Nephron progenitor cell (in vitro differentiated cells): Measurements from ENCODE around the gene BAZ1B.
A peak's percentile ranks its signal among the peaks of the same experiment; 100 is the strongest.
"Not testable (repeated sequence)": the region's sequence is repeated elsewhere in the genome, so short reads cannot be mapped to it uniquely, and the experiment has no call there.

Experiments used
- DNase-seq: peaks from one replicate; pipeline ENCODE4 v3.0.0; 2021
- H3K27ac Mint-ChIP-seq: 2 replicates; pipeline ENCODE4 v1.8.0; 2021; ENCODE audit warnings: mild to moderate bottlenecking, moderate library complexity, mixed read lengths
- H3K27me3 Mint-ChIP-seq: 2 replicates; pipeline ENCODE4 v1.8.0; 2021; ENCODE audit warnings: mild to moderate bottlenecking, low read depth, mixed read lengths; ENCODE audit not compliant: poor library complexity
- H3K36me3 Mint-ChIP-seq: 2 replicates; pipeline ENCODE4 v1.8.0; 2021; ENCODE audit warnings: low read depth, mixed read lengths
- H3K4me1 Mint-ChIP-seq: 2 replicates; pipeline ENCODE4 v1.8.0; 2021; ENCODE audit warnings: mixed read lengths
- H3K4me3 Mint-ChIP-seq: 2 replicates; pipeline ENCODE4 v1.8.0; 2021; ENCODE audit warnings: mild to moderate bottlenecking, moderate library complexity, mixed read lengths
- H3K9me3 Mint-ChIP-seq: 2 replicates; pipeline ENCODE4 v1.8.0; 2021; ENCODE audit warnings: mild to moderate bottlenecking, moderate library complexity, mixed read lengths
- TF ChIP-seq, protein P1 (sequence below): fragments of 200-600 bp; sonication (generic); IDR thresholded peaks from 2 replicates; pipeline ENCODE4 v1.5.0; 2021; ENCODE audit warnings: antibody characterized with exemption

Gene BAZ1B

DNA sequence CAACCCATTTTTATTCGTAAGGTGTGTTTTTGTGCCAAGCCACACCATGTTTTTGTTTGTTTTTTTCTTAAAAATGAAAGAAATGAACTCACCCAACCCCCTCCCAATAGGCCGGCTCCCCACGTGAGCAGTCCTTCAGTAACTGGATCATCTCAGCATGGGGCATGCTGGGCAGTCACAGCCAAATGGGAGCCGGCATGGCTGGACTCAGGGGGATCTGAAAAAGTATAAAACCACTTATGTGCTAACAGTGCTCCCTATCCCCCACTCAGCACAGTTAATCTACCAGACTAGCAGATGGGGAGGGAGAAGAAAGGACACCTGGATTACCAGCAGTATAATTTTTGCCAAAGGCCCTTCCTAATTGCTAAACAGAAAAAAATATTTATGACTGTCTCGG lies 39.3 kb downstream of the BAZ1B start:
- Mint-ChIP-seq H3K36me3 (peaks cover 78% of the 10 kb centered on the region), H3K27me3 (peaks cover 3% of the 10 kb centered on the region), H3K4me3 (no peak overlapping the region), H3K4me1 (peaks cover 14% of the 10 kb centered on the region), H3K27ac (peak overlapping the region; percentile 64), H3K9me3 (no peaks in the 10 kb centered on the region)
- TF ChIP-seq, protein P1, sequence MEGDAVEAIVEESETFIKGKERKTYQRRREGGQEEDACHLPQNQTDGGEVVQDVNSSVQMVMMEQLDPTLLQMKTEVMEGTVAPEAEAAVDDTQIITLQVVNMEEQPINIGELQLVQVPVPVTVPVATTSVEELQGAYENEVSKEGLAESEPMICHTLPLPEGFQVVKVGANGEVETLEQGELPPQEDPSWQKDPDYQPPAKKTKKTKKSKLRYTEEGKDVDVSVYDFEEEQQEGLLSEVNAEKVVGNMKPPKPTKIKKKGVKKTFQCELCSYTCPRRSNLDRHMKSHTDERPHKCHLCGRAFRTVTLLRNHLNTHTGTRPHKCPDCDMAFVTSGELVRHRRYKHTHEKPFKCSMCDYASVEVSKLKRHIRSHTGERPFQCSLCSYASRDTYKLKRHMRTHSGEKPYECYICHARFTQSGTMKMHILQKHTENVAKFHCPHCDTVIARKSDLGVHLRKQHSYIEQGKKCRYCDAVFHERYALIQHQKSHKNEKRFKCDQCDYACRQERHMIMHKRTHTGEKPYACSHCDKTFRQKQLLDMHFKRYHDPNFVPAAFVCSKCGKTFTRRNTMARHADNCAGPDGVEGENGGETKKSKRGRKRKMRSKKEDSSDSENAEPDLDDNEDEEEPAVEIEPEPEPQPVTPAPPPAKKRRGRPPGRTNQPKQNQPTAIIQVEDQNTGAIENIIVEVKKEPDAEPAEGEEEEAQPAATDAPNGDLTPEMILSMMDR: no peak
- no peak for DNase-seq

DNA sequence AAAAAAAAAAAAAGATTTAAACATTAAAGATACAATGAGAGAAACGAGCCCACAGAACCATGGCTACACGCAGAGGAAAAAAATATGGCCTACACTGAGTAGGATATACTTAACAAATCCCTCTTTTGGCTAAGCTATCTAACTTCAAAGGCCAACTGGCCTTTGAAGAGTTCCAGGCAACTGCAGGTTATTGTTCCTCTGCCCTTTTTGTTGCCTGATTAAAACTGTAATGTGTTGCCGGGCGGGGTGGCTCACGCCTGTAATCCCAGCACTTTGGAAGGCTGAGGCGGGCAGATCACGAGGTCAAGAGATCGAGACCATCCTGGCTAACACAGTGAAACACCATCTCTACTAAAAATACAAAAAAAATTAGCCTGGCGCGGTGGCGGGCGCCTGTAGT lies 40.6 kb downstream of the BAZ1B start:
- DNase-seq, H3K9me3 Mint-ChIP-seq, H3K27ac Mint-ChIP-seq, H3K4me3 Mint-ChIP-seq, H3K27me3 Mint-ChIP-seq: not testable (repeated sequence)
- Mint-ChIP-seq H3K36me3 (peaks cover 81% of the 10 kb centered on the region), H3K4me1 (peaks cover 14% of the 10 kb centered on the region)

DNA sequence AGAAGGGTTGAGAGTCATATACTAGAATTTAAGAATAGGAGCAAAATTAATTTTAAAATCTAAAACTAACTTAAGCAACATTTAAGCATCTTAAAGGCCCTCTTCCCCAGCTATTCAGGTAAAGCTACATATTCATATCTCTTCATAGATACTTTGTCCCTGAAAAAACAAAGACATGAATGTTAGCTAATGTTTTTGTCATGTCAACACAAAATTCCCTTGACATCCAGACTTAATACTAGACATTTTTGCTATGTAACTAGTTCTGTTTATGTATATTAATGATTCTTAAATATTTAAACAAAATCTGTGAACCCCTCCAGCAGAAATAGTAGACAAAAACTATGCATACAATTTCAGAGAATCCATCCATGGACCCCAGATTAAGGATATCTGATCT lies 43.5 kb downstream of the BAZ1B start:
- Mint-ChIP-seq H3K9me3 (no peaks in the 10 kb centered on the region), H3K4me1 (peaks cover 8% of the 10 kb centered on the region), H3K27ac (no peak overlapping the region), H3K36me3 (peaks cover 92% of the 10 kb centered on the region), H3K27me3 (no peaks in the 10 kb centered on the region), H3K4me3 (no peak overlapping the region)
- no peak for DNase-seq
- TF ChIP-seq, protein P1: no peak

DNA sequence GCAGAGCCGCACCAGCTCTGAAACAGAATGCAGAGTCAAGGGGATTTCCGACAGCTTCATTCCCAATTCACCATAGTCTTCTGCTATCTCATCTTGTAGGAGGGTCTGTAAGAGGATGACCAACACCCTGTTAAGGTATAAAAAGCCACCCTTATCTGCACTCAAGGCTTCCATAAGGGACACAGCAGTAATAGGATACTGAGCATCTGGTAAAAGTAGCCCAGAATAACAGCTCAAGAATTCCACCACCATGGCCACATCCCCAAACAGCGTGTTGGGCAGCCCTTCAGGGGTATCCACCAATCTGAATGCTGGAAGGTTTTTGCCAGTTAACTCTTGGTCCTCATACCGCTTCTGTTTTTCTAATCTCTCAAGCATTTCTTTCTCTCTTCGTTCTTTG lies 44.7 kb downstream of the BAZ1B start:
- H3K27me3 Mint-ChIP-seq: no peaks in the 10 kb centered on the region
- no peaks in the 10 kb centered on the region for H3K9me3 Mint-ChIP-seq
- H3K4me1 Mint-ChIP-seq: no peaks in the 10 kb centered on the region
- no peak for DNase-seq
- H3K27ac Mint-ChIP-seq: peak overlapping the region; percentile 63
- H3K36me3 Mint-ChIP-seq: peaks cover 82% of the 10 kb centered on the region
- TF ChIP-seq, protein P1: no peak
- H3K4me3 Mint-ChIP-seq: no peak overlapping the region

DNA sequence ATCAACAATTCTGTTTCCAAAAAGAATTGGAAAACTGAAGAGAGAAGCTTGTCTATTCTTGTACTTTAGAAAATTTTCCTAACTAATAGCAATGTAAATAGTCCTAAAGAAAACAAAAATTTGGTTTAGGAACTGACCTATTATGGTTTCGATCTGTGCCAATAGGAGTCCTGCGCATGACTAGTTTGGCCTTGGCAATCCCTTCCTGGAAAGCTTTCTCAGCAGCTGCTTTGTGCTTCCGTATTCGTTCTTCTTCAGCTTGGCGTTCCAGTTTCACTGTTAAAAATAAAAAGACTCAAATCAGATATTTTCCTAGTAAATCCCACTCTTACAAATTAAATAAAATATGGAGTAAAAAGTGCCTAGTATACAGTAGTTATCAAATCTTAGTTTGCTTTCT lies 51.9 kb downstream of the BAZ1B start:
- Mint-ChIP-seq H3K27ac (no peak overlapping the region), H3K36me3 (peaks cover 63% of the 10 kb centered on the region), H3K9me3 (no peaks in the 10 kb centered on the region), H3K4me3 (no peak overlapping the region), H3K27me3 (no peaks in the 10 kb centered on the region), H3K4me1 (no peaks in the 10 kb centered on the region)
- TF ChIP-seq, protein P1: no peak
- no peak for DNase-seq

DNA sequence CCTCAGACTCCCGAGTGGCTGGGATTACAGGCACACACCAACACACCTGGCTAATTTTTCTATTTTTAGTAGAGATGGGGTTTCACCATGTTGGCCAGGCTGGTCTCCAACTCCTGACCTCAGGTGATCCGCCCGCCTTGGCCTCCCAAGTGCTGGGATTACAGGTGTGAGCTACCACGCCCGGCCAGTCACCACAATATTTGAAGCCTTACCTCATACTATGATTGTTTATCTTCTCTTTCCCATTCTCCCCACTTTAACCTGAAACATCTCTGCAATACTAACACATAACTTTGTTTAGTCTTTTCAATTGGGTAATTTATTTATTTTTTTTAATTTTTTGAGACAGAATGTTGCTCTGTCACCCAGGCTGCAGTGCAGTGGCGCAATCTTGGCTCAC lies 55.0 kb downstream of the BAZ1B start:
- not testable (repeated sequence) for H3K4me3 Mint-ChIP-seq, H3K27ac Mint-ChIP-seq

DNA sequence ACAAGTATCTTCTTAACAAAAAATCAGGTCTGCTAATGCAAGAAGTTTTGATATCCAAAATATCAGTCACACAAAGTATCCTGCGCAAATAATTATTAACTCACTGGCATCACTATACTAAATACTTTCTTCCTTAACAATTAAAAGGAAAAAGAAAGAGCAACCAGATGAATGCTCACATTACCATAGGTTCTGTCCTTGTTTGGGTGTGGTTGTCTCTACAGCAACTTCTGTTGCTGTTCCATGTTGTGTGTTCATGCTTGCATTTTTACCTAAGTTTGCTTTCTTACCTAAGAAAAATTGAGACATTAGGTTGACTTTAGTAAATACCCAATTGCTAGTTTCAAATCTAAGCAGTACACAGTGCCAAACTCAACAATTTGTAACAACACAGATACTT lies 56.0 kb downstream of the BAZ1B start:
- Mint-ChIP-seq H3K27me3 (peaks cover 2% of the 10 kb centered on the region), H3K9me3 (no peaks in the 10 kb centered on the region), H3K4me1 (no peaks in the 10 kb centered on the region), H3K36me3 (peaks cover 79% of the 10 kb centered on the region), H3K4me3 (no peak overlapping the region), H3K27ac (no peak overlapping the region)
- DNase-seq: no peak
- TF ChIP-seq, protein P1: no peak

More for the DNA sequence above, 55.0 kb downstream of the BAZ1B start:
- H3K9me3 Mint-ChIP-seq, H3K27me3 Mint-ChIP-seq, H3K4me1 Mint-ChIP-seq, DNase-seq: not testable (repeated sequence)
- H3K36me3 Mint-ChIP-seq: peaks cover 76% of the 10 kb centered on the region
